H9 (cell line): ENCODE results near the gene TSGA10. TPM values are rescaled to one million over a fixed set of nuclear protein-coding genes. Genes with fewer than 3 reads are reported as not detected.
"Not testable (repeated sequence)": the region's sequence is repeated elsewhere in the genome, so short reads cannot be mapped to it uniquely, and the experiment has no call there.

Experiments
- DNase-seq: peaks from one replicate; pipeline ENCODE4 v3.0.0-alpha.2; 2017
- H2AFZ ChIP-seq: one replicate; pipeline ENCODE4 v1.6.1; 2013; ENCODE audit warnings: mild to moderate bottlenecking, low read length, control low read depth, moderate library complexity
- H2AK5ac ChIP-seq: 2 replicates; pipeline ENCODE4 v1.6.1; 2013; ENCODE audit warnings: low read length, control low read depth, mixed read lengths; ENCODE audit not compliant: insufficient read length
- H2BK120ac ChIP-seq: one replicate; pipeline ENCODE4 v1.6.1; 2013; ENCODE audit warnings: low read depth, mild to moderate bottlenecking, low read length, control low read depth, inconsistent platforms; ENCODE audit not compliant: poor library complexity, severe bottlenecking
- H2BK12ac ChIP-seq: 2 replicates; pipeline ENCODE4 v1.6.1; 2013; ENCODE audit warnings: low read length, control low read depth, mixed read lengths, low read depth; ENCODE audit not compliant: insufficient read length
- H2BK15ac ChIP-seq: 2 replicates; pipeline ENCODE4 v1.6.1; 2013; ENCODE audit warnings: low read depth, low read length, control low read depth
- H2BK20ac ChIP-seq: one replicate; pipeline ENCODE4 v1.6.1; 2013; ENCODE audit warnings: low read depth, mild to moderate bottlenecking, low read length, control low read depth, inconsistent platforms; ENCODE audit not compliant: poor library complexity, severe bottlenecking
- H2BK5ac ChIP-seq: 2 replicates; pipeline ENCODE4 v1.6.1; 2013; ENCODE audit warnings: low read length, control low read depth, mixed read lengths; ENCODE audit not compliant: insufficient read length
- H3K14ac ChIP-seq: 2 replicates; pipeline ENCODE4 v1.6.1; 2013; ENCODE audit warnings: low read length, control low read depth; ENCODE audit not compliant: insufficient read depth
- H3K18ac ChIP-seq: 2 replicates; pipeline ENCODE4 v1.6.1; 2013; ENCODE audit warnings: low read depth, mild to moderate bottlenecking, mixed read lengths, low read length, control low read depth; ENCODE audit not compliant: insufficient read length
- H3K23ac ChIP-seq: 2 replicates; pipeline ENCODE4 v1.6.1; 2013; ENCODE audit warnings: low read length, control low read depth, mixed read lengths, low read depth; ENCODE audit not compliant: insufficient read length
- H3K23me2 ChIP-seq: 2 replicates; pipeline ENCODE4 v1.6.1; 2013; ENCODE audit warnings: low read depth, mild to moderate bottlenecking, mixed read lengths, low read length, control low read depth; ENCODE audit not compliant: insufficient read length, poor library complexity, severe bottlenecking
- H3K27ac ChIP-seq: 2 replicates; pipeline ENCODE4 v1.5.1; 2013; ENCODE audit warnings: low read length, control low read depth, mixed read lengths, low read depth; ENCODE audit not compliant: insufficient read length
- H3K27me3 ChIP-seq: 2 replicates; pipeline ENCODE4 v1.6.1; 2013; ENCODE audit warnings: low read length, control low read depth, inconsistent platforms; ENCODE audit not compliant: insufficient read depth
- H3K4ac ChIP-seq: 2 replicates; pipeline ENCODE4 v1.6.1; 2013; ENCODE audit warnings: low read depth, mild to moderate bottlenecking, control low read depth, inconsistent platforms, low read length, moderate library complexity
- H3K4me1 ChIP-seq: 2 replicates; pipeline ENCODE4 v1.6.1; 2013; ENCODE audit warnings: low read length, control low read depth, inconsistent platforms; ENCODE audit not compliant: insufficient read depth
- H3K4me2 ChIP-seq: 2 replicates; pipeline ENCODE4 v1.6.1; 2013; ENCODE audit warnings: low read length, control low read depth, mixed read lengths; ENCODE audit not compliant: insufficient read length, insufficient read depth
- H3K56ac ChIP-seq: 2 replicates; pipeline ENCODE4 v1.6.1; 2013; ENCODE audit warnings: low read depth, mild to moderate bottlenecking, mixed read lengths, low read length, control low read depth; ENCODE audit not compliant: insufficient read length
- H3K79me1 ChIP-seq: 2 replicates; pipeline ENCODE4 v1.6.1; 2013; ENCODE audit warnings: low read depth, mild to moderate bottlenecking, moderate library complexity, low read length, control low read depth, inconsistent platforms; ENCODE audit not compliant: insufficient read depth, poor library complexity, severe bottlenecking
- H3K79me2 ChIP-seq: 2 replicates; pipeline ENCODE4 v1.6.1; 2013; ENCODE audit warnings: low read length, control low read depth, inconsistent platforms; ENCODE audit not compliant: insufficient read depth
- H3K9ac ChIP-seq: 2 replicates; pipeline ENCODE4 v1.6.1; 2013; ENCODE audit warnings: low read length, control low read depth, mixed read lengths; ENCODE audit not compliant: insufficient read length; ENCODE audit errors: extremely low read depth
- H3K9me3 ChIP-seq: one replicate; pipeline ENCODE4 v1.6.1; 2013; ENCODE audit warnings: low read depth, low read length, inconsistent platforms; ENCODE audit not compliant: control insufficient read depth
- H3T11ph ChIP-seq: one replicate; pipeline ENCODE4 v1.6.1; 2013; ENCODE audit warnings: mild to moderate bottlenecking, low read length, control low read depth, inconsistent platforms
- H4K20me1 ChIP-seq: one replicate; pipeline ENCODE4 v1.6.1; 2013; ENCODE audit not compliant: control insufficient read depth, insufficient read length, insufficient read depth
- H4K5ac ChIP-seq: 2 replicates; pipeline ENCODE4 v1.6.1; 2013; ENCODE audit warnings: low read depth, mild to moderate bottlenecking, mixed read lengths, low read length, control low read depth; ENCODE audit not compliant: insufficient read length
- H4K8ac ChIP-seq: replicated peaks from 2 replicates; pipeline ENCODE4 v1.6.1; 2013; ENCODE audit warnings: low read length, control low read depth, mixed read lengths, low read depth; ENCODE audit not compliant: insufficient read length
- H4K91ac ChIP-seq: 2 replicates; pipeline ENCODE4 v1.6.1; 2013; ENCODE audit warnings: low read depth, mild to moderate bottlenecking, moderate library complexity, mixed read lengths, low read length, control low read depth; ENCODE audit not compliant: insufficient read length
- H3K27ac Mint-ChIP-seq, 3 experiments: 2 replicates in 2 of 3; 3 replicates in 1 of 3; pipeline ENCODE4 v1.8.0; 2020 to 2021; ENCODE audit warnings: mixed read lengths in 3 of 3, mild to moderate bottlenecking in 1 of 3, moderate library complexity in 1 of 3
- H3K27me3 Mint-ChIP-seq: 2 replicates; pipeline ENCODE4 v1.8.0; 2021; ENCODE audit warnings: low read depth, mild to moderate bottlenecking, moderate library complexity, mixed read lengths
- H3K36me3 Mint-ChIP-seq, 3 experiments: 2 replicates in 2 of 3; 3 replicates in 1 of 3; pipeline ENCODE4 v1.8.0; 2020 to 2021; ENCODE audit warnings: low read depth in 3 of 3, mixed read lengths in 3 of 3; ENCODE audit not compliant: insufficient read depth in 1 of 3
- H3K4me1 Mint-ChIP-seq, 2 experiments: 2 replicates each; pipeline ENCODE4 v1.8.0; 2020; ENCODE audit warnings: mixed read lengths in 2 of 2
- H3K4me3 Mint-ChIP-seq, 2 experiments: 2 replicates in 1 of 2; 3 replicates in 1 of 2; pipeline ENCODE4 v1.8.0; 2020 to 2021; ENCODE audit warnings: mild to moderate bottlenecking in 2 of 2, mixed read lengths in 2 of 2, moderate library complexity in 1 of 2
- H3K9me3 Mint-ChIP-seq, 2 experiments: 2 replicates in 1 of 2; 3 replicates in 1 of 2; pipeline ENCODE4 v1.8.0; 2020; ENCODE audit warnings: mild to moderate bottlenecking in 2 of 2, mixed read lengths in 2 of 2, moderate library complexity in 1 of 2
- WGBS: extraction: QIAGEN DNeasy Blood & Tissue Kit; methylation state at CpG from one replicate; pipeline ENCODE4 v1.1.7; 2013; ENCODE audit warnings: missing lambda C conversion rate, low lambda C conversion rate, mixed read lengths; ENCODE audit not compliant: insufficient read length; ENCODE audit errors: extremely low coverage; 5-methylcytosine and 5-hydroxymethylcytosine counted together
- total RNA-seq: library from RNA; stranded (reverse); gene quantifications from 2 replicates; pipeline ENCODE4 v1.2.1, GENCODE V29; 2021
- TF ChIP-seq, protein P1 (sequence below): fragments of 200-600 bp; sonication (generic); conservative IDR thresholded peaks from 3 replicates; pipeline ENCODE4 v1.8.0; 2021; ENCODE audit warnings: antibody characterized with exemption, mild to moderate bottlenecking

Gene TSGA10
- total RNA-seq, 1 experiment from 2014 or later, result 6.3 TPM

DNA sequence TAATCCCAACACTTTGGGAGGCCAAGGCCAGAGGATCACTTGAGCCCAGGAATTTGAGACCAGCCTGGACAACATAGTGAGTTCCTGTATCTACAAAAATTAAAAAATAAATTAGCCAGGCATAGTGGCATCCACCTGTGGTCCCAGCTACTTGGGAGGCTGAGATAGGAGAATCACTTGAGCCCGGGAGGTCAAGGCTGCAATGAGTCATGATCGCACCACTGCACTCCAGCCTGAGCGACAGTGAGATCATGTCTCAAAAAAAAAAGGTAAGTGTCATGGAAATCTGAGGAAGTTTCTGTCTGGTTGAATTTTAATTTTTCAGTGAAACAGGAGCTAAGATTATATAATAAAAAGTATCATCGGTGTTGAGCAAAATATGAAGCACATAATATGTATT is 15.7 kb downstream of the TSGA10 start:
- Histone ChIP-seq H4K20me1 (no peaks in the 10 kb centered on the region), H4K91ac (no peak overlapping the region), H3K4me1 (no peaks in the 10 kb centered on the region), H3K56ac (no peak overlapping the region), H3K4me2 (no peak overlapping the region), H3K79me1 (no peaks in the 10 kb centered on the region), H3K23ac (no peak overlapping the region), H2BK20ac (no peak overlapping the region), H3K14ac (no peak overlapping the region), H2AK5ac (no peak overlapping the region), H4K8ac (no peak overlapping the region), H4K5ac (no peak overlapping the region), H3K4ac (no peak overlapping the region), H3K9me3 (peaks cover 9% of the 10 kb centered on the region), H3T11ph (no peak overlapping the region), H3K27ac (no peak overlapping the region), H2BK120ac (no peak overlapping the region), H3K27me3 (no peaks in the 10 kb centered on the region), H3K18ac (no peak overlapping the region), H2BK5ac (no peak overlapping the region), H2BK12ac (no peak overlapping the region), H3K79me2 (no peaks in the 10 kb centered on the region), H3K9ac (no peak overlapping the region), H3K23me2 (peaks cover 4% of the 10 kb centered on the region), H2BK15ac (no peak overlapping the region), H2AFZ (no peak overlapping the region)
- Mint-ChIP-seq H3K9me3 (peaks cover 28 to 39% of the 10 kb centered on the region in 2 experiments), H3K36me3 (peaks cover 27 to 41% (median 31%) of the 10 kb centered on the region in 3 experiments), H3K4me3 (no peak overlapping the region), H3K27ac (no peak overlapping the region), H3K27me3 (peaks cover 14% of the 10 kb centered on the region), H3K4me1 (peaks cover 11 to 13% of the 10 kb centered on the region in 2 experiments)
- no CpG with 5 or more reads among the region's 4 CpGs for WGBS
- TF ChIP-seq, protein P1, sequence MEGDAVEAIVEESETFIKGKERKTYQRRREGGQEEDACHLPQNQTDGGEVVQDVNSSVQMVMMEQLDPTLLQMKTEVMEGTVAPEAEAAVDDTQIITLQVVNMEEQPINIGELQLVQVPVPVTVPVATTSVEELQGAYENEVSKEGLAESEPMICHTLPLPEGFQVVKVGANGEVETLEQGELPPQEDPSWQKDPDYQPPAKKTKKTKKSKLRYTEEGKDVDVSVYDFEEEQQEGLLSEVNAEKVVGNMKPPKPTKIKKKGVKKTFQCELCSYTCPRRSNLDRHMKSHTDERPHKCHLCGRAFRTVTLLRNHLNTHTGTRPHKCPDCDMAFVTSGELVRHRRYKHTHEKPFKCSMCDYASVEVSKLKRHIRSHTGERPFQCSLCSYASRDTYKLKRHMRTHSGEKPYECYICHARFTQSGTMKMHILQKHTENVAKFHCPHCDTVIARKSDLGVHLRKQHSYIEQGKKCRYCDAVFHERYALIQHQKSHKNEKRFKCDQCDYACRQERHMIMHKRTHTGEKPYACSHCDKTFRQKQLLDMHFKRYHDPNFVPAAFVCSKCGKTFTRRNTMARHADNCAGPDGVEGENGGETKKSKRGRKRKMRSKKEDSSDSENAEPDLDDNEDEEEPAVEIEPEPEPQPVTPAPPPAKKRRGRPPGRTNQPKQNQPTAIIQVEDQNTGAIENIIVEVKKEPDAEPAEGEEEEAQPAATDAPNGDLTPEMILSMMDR, result no peak
- no peak for DNase-seq

DNA sequence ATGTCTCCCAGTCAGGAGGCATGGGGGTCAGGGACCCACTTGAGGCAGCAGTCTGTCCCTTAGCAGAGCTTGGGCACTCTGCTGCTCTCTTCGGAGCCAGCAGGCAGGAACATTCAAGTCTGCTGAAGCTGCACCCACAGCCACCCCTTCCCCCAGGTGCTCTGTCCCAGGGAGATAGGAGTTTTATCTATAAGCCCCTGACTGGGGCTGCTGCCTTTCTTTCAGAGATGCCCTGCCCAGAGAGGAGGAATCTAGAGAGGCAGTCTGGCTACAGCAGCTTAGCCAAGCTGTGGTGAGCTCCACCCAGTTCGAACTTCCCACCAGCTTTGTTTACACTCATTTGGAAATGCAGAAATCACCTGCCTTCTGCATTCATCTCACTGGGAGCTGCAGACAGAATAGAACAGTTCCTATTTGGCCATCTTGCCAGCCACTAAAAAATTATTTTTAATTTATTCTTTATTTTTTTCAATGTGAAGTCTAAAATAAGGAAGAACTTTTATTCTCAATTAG is 19.6 kb downstream of the TSGA10 start:
- H3K9ac ChIP-seq, H4K5ac ChIP-seq, DNase-seq, H2BK15ac ChIP-seq, H2AFZ ChIP-seq, H3K4me2 ChIP-seq, H3K4me1 ChIP-seq, H2BK12ac ChIP-seq, H3K79me2 ChIP-seq, H4K91ac ChIP-seq, H3T11ph ChIP-seq, H3K27me3 ChIP-seq, H2AK5ac ChIP-seq, H3K79me1 ChIP-seq, H3K18ac ChIP-seq, H3K23ac ChIP-seq, H3K56ac ChIP-seq, H3K23me2 ChIP-seq, H2BK5ac ChIP-seq, H3K4ac ChIP-seq, H3K14ac ChIP-seq, H2BK20ac ChIP-seq, H4K8ac ChIP-seq, H3K4me1 Mint-ChIP-seq, H2BK120ac ChIP-seq, H4K20me1 ChIP-seq, H3K27ac ChIP-seq, H3K27ac Mint-ChIP-seq, H3K4me3 Mint-ChIP-seq: not testable (repeated sequence)
- Mint-ChIP-seq H3K9me3 (peaks cover 66 to 78% of the 10 kb centered on the region in 2 experiments), H3K27me3 (peaks cover 39% of the 10 kb centered on the region), H3K36me3 (peaks cover 43 to 73% (median 65%) of the 10 kb centered on the region in 3 experiments)
- WGBS, result no CpG with 5 or more reads among the region's 2 CpGs
- H3K9me3 ChIP-seq, result peaks cover 19% of the 10 kb centered on the region
